ENCODE results near the gene AMIGO3.

AMIGO3 gene

GRCh38 chr3:49667701-49668413 lies 51.6 kb downstream of the AMIGO3 start:
- no peak for DNase-seq (ENCODE audit: low spot score)
